Colonic mucosa (tissue), 4 donors: ENCODE measurements around the gene MPP3. TPM values are rescaled to one million over a fixed set of nuclear protein-coding genes. Genes with fewer than 3 reads are reported as not detected.
"Not testable (repeated sequence)": the region's sequence is repeated elsewhere in the genome, so short reads cannot be mapped to it uniquely, and the experiment has no call there.

ENCODE experiments used
- DNase-seq: peaks from one replicate; pipeline ENCODE4 v3.0.0-alpha.2; 2020
- H3K27ac ChIP-seq: fragments of 200-600 bp; one replicate; pipeline ENCODE4 v1.8.0; 2021
- H3K27me3 ChIP-seq: fragments of 200-600 bp; one replicate; pipeline ENCODE4 v1.8.0; 2021
- H3K36me3 ChIP-seq: fragments of 200-600 bp; one replicate; pipeline ENCODE4 v1.8.0; 2021
- H3K4me1 ChIP-seq: fragments of 200-600 bp; one replicate; pipeline ENCODE4 v1.8.0; 2021; ENCODE audit warnings: mild to moderate bottlenecking
- H3K4me3 ChIP-seq: fragments of 200-600 bp; one replicate; pipeline ENCODE4 v1.8.0; 2021
- H3K9ac ChIP-seq, 2 donors: one replicate each; pipeline ENCODE4 v1.7.0; 2013; ENCODE audit warnings: control low read depth in 2 of 2, low read depth in 2 of 2, low read length in 2 of 2
- H3K9me3 ChIP-seq: fragments of 200-600 bp; one replicate; pipeline ENCODE4 v1.8.0; 2021
- intact Hi-C: fragments of 100-400 bp; cut with DNase I; formaldehyde crosslinking; loops from one replicate; pipeline ENCODE4 v1.14.1; 2022
- total RNA-seq, 2 donors: library from RNA; stranded (reverse); fragmentation: NEBNext Ultra II Directional in 1 of 2; extraction: Animal tissue kit (Norgen Biotek cat#: 25700) in 1 of 2; gene quantifications; one replicate each; pipeline ENCODE4 v1.2.1, GENCODE V29; 2021
- TF ChIP-seq, protein P1 (sequence below): fragments of 200-600 bp; IDR thresholded peaks from one replicate; pipeline ENCODE4 v1.8.0; 2022; ENCODE audit warnings: antibody characterized with exemption, mild to moderate bottlenecking
- donor health status: healthy.
- donor health status: DM: no; HTN: no; CAD: no.
- donor health status: DM: no; HTN: no; CAD: no.

MPP3 gene
- total RNA-seq, 2 donors from 2014 or later = 1.9 to 3.1 TPM

GRCh38 chr17:43844241-43844640 is 11.3 kb upstream of the MPP3 start:
- intact Hi-C loops = no loop called here
- H3K9me3 ChIP-seq = no peaks in the 10 kb centered on the region
- no peak for DNase-seq
- no peaks in the 10 kb centered on the region for H3K36me3 ChIP-seq
- H3K9ac ChIP-seq = no peak overlapping the region
- H3K4me1 ChIP-seq = no peaks in the 10 kb centered on the region
- no peaks in the 10 kb centered on the region for H3K27me3 ChIP-seq
- TF ChIP-seq, protein P1, sequence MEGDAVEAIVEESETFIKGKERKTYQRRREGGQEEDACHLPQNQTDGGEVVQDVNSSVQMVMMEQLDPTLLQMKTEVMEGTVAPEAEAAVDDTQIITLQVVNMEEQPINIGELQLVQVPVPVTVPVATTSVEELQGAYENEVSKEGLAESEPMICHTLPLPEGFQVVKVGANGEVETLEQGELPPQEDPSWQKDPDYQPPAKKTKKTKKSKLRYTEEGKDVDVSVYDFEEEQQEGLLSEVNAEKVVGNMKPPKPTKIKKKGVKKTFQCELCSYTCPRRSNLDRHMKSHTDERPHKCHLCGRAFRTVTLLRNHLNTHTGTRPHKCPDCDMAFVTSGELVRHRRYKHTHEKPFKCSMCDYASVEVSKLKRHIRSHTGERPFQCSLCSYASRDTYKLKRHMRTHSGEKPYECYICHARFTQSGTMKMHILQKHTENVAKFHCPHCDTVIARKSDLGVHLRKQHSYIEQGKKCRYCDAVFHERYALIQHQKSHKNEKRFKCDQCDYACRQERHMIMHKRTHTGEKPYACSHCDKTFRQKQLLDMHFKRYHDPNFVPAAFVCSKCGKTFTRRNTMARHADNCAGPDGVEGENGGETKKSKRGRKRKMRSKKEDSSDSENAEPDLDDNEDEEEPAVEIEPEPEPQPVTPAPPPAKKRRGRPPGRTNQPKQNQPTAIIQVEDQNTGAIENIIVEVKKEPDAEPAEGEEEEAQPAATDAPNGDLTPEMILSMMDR = no peak
- H3K4me3 ChIP-seq = no peak overlapping the region
- H3K27ac ChIP-seq = no peak overlapping the region

- H3K27me3 ChIP-seq = no peaks in the 10 kb centered on the region
- H3K4me1 ChIP-seq = no peaks in the 10 kb centered on the region
- no peaks in the 10 kb centered on the region for H3K9me3 ChIP-seq
- no peaks in the 10 kb centered on the region for H3K36me3 ChIP-seq
- H3K4me3 ChIP-seq = no peak overlapping the region
- intact Hi-C loops = no loop called here
- H3K27ac ChIP-seq = no peak overlapping the region
- no peak overlapping the region for H3K9ac ChIP-seq
- TF ChIP-seq, protein P1 = no peak
- DNase-seq = no peak
Measured at GRCh38 chr17:43842975-43843325, 10.0 kb upstream of the MPP3 start.

- H3K4me1 ChIP-seq, DNase-seq, H3K4me3 ChIP-seq, H3K9me3 ChIP-seq, H3K27ac ChIP-seq, H3K36me3 ChIP-seq, H3K27me3 ChIP-seq, H3K9ac ChIP-seq, intact Hi-C loops: not testable (repeated sequence)
Measured at GRCh38 chr17:43842091-43842974, 9.4 kb upstream of the MPP3 start.

DNA sequence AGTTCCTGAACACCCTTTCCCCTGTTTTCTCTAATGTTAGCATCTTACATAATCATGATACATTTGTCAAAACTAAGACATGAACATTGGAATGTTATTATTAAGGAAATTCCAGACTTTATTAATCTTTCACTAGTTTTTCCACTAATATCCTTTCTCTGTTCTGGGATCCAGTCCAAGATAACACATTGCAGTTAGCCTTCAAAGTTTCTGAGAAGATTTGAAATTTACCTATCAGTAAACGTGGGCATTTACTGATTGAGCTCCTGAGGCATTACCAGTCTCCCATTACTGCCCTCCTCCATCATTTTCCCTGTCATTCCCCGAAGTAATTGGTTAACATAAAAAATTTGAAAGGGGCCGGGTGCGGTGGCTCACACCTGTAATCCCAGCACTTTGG is 8.3 kb upstream of the MPP3 start:
- Histone ChIP-seq H3K27me3 (no peaks in the 10 kb centered on the region), H3K4me3 (no peak overlapping the region), H3K9ac (no peak overlapping the region), H3K36me3 (no peaks in the 10 kb centered on the region), H3K27ac (no peak overlapping the region), H3K9me3 (no peaks in the 10 kb centered on the region), H3K4me1 (no peaks in the 10 kb centered on the region)
- TF ChIP-seq, protein P1 = no peak
- intact Hi-C loops = no loop called here
- no peak for DNase-seq

GRCh38 chr17:43840814-43841213 is 7.9 kb upstream of the MPP3 start:
- Histone ChIP-seq H3K36me3 (no peaks in the 10 kb centered on the region), H3K4me3 (no peak overlapping the region), H3K9ac (no peak overlapping the region), H3K27ac (no peak overlapping the region), H3K27me3 (no peaks in the 10 kb centered on the region), H3K9me3 (no peaks in the 10 kb centered on the region), H3K4me1 (no peaks in the 10 kb centered on the region)
- no peak for DNase-seq
- TF ChIP-seq, protein P1 = no peak
- intact Hi-C loops = no loop called here

DNA sequence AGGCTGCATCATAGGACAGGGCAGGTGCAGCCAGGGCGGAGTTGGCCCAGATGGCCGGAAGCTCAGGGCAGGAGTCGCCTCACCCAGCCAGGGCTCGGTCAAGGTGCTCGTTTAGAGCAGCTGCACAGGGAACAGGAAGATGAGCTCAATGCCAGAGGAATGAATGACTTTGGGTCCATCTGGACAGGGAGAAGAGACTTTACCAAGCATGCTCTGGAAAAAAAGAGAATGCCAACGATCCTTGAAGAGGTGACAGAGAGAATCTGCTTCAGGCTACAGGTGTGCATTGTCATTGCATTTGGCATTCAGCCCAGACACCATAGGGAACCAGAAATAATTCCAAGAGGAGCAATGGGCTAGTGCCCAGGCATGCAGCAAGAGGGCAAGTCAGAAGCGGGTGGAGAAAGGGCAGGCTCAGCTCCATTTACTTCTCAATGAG is 6.7 kb upstream of the MPP3 start:
- Histone ChIP-seq H3K9me3 (no peaks in the 10 kb centered on the region), H3K36me3 (no peaks in the 10 kb centered on the region), H3K27ac (no peak overlapping the region), H3K4me1 (no peaks in the 10 kb centered on the region), H3K27me3 (no peaks in the 10 kb centered on the region), H3K4me3 (no peak overlapping the region), H3K9ac (peak overlapping the region in 1 of 2 donors; percentile 34)
- TF ChIP-seq, protein P1 = no peak
- intact Hi-C loops = no loop called here
- DNase-seq = peak; percentile 85
